IMR-90 (cell line): ENCODE data around the gene FN1. TPM values are rescaled to one million over a fixed set of nuclear protein-coding genes. Genes with fewer than 3 reads are reported as not detected.
A peak's percentile ranks its signal among the peaks of the same experiment; 100 is the strongest.

ENCODE experiments used
- ATAC-seq: fragments of 200-7000 bp; cut with Tn5 transposase; 2 replicates; pipeline ENCODE4 v1.9.1; 2020; ENCODE audit warnings: low read depth, mild to moderate bottlenecking, moderate library complexity
- BruUV-seq: library from RNA; stranded (reverse); fragments of 400-500 nt; replicated peaks from 2 replicates; lab custom pipeline; 2021; lab: Mats Ljungman, UMichigan
- CTCF ChIA-PET: fragments of 300-600 bp; formaldehyde crosslinking; extraction: SDS; loops from one replicate; lab custom pipeline; 2021; ENCODE audit warnings: antibody characterized with exemption; lab: Yijun Ruan, JAX
- POLR2A ChIA-PET: fragments of 300-600 bp; sonication (Branson Sonifier 250); formaldehyde crosslinking; loops from one replicate; lab custom pipeline; 2022; ENCODE audit warnings: antibody characterized with exemption; ENCODE audit not compliant: unreplicated experiment; lab: Charles Lee
- DNase-seq: peaks from one replicate; pipeline ENCODE4 v3.0.0; 2013
- H2AFZ ChIP-seq: replicated peaks from 2 replicates; pipeline ENCODE3; 2013; ENCODE audit warnings: low read length, mild to moderate bottlenecking; ENCODE audit not compliant: poor library complexity
- H2AK5ac ChIP-seq: 2 replicates; pipeline ENCODE4 v1.6.1; 2013; ENCODE audit warnings: low read depth, low read length, inconsistent platforms
- H2AK9ac ChIP-seq: replicated peaks from 2 replicates; pipeline ENCODE3; 2013; ENCODE audit warnings: mild to moderate bottlenecking, low read depth, low read length, moderate library complexity; ENCODE audit not compliant: poor library complexity
- H2BK120ac ChIP-seq: 2 replicates; pipeline ENCODE4 v1.6.1; 2013; ENCODE audit warnings: low read depth, low read length, inconsistent platforms
- H2BK15ac ChIP-seq: 3 replicates; pipeline ENCODE4 v1.6.1; 2013; ENCODE audit warnings: low read depth, low read length, inconsistent platforms
- H2BK20ac ChIP-seq: 2 replicates; pipeline ENCODE4 v1.6.1; 2013; ENCODE audit warnings: low read depth, mild to moderate bottlenecking, inconsistent platforms, low read length, moderate library complexity
- H2BK5ac ChIP-seq: 2 replicates; pipeline ENCODE4 v1.6.1; 2013; ENCODE audit warnings: mild to moderate bottlenecking, low read depth, low read length, inconsistent platforms; ENCODE audit not compliant: poor library complexity, severe bottlenecking
- H3K14ac ChIP-seq: replicated peaks from 2 replicates; pipeline ENCODE4 v1.6.1; 2013; ENCODE audit warnings: low read depth, low read length, inconsistent platforms
- H3K18ac ChIP-seq: 2 replicates; pipeline ENCODE4 v1.6.1; 2013; ENCODE audit warnings: low read depth, low read length, control low read depth
- H3K23ac ChIP-seq: 2 replicates; pipeline ENCODE4 v1.6.1; 2013; ENCODE audit warnings: low read depth, low read length, inconsistent platforms
- H3K27ac ChIP-seq: 2 replicates; pipeline ENCODE4 v1.5.1; 2013; ENCODE audit warnings: mild to moderate bottlenecking, control low read depth, low read length; ENCODE audit not compliant: insufficient read depth
- H3K27me3 ChIP-seq: 2 replicates; pipeline ENCODE4 v1.6.1; 2013; ENCODE audit warnings: low read length; ENCODE audit not compliant: control insufficient read depth, insufficient read depth
- H3K36me3 ChIP-seq: 2 replicates; pipeline ENCODE4 v1.6.1; 2013; ENCODE audit warnings: low read length, mixed read lengths; ENCODE audit not compliant: control insufficient read depth, insufficient read depth
- H3K4ac ChIP-seq: 2 replicates; pipeline ENCODE4 v1.6.1; 2013; ENCODE audit warnings: low read depth, low read length, inconsistent platforms
- H3K4me1 ChIP-seq: 2 replicates; pipeline ENCODE4 v1.6.1; 2013; ENCODE audit warnings: low read length, mixed read lengths; ENCODE audit not compliant: control insufficient read depth, insufficient read depth
- H3K4me2 ChIP-seq: 2 replicates; pipeline ENCODE4 v1.6.1; 2013; ENCODE audit warnings: low read depth, mild to moderate bottlenecking, control low read depth, low read length, moderate library complexity
- H3K4me3 ChIP-seq: 2 replicates; pipeline ENCODE4 v1.5.1; 2013; ENCODE audit warnings: low read depth, mild to moderate bottlenecking, control low read depth, low read length, moderate library complexity; ENCODE audit not compliant: insufficient read depth
- H3K56ac ChIP-seq: 2 replicates; pipeline ENCODE4 v1.6.1; 2013; ENCODE audit warnings: low read length, inconsistent platforms; ENCODE audit not compliant: insufficient read depth; ENCODE audit errors: extremely low read depth
- H3K79me1 ChIP-seq, 2 experiments: 2 replicates each; pipeline ENCODE4 v1.6.1; 2013; ENCODE audit warnings: low read length in 2 of 2, inconsistent platforms in 1 of 2, low read depth in 1 of 2
- H3K9ac ChIP-seq: 2 replicates; pipeline ENCODE4 v1.6.1; 2013; ENCODE audit warnings: low read depth, low read length, control low read depth
- H3K9me1 ChIP-seq: 2 replicates; pipeline ENCODE4 v1.6.1; 2013; ENCODE audit warnings: low read length, inconsistent platforms; ENCODE audit not compliant: insufficient read depth
- H3K9me3 ChIP-seq: 2 replicates; pipeline ENCODE4 v1.6.1; 2013; ENCODE audit warnings: low read length; ENCODE audit not compliant: control insufficient read depth, insufficient read depth
- H4K20me1 ChIP-seq: 2 replicates; pipeline ENCODE4 v1.6.1; 2013; ENCODE audit warnings: low read length, inconsistent platforms; ENCODE audit not compliant: insufficient read depth
- H4K5ac ChIP-seq: 2 replicates; pipeline ENCODE4 v1.6.1; 2013; ENCODE audit warnings: mild to moderate bottlenecking, low read depth, low read length, control low read depth
- H4K8ac ChIP-seq, 2 experiments: 2 replicates each; pipeline ENCODE4 v1.6.1; 2013; ENCODE audit warnings: low read depth in 2 of 2, low read length in 2 of 2, control low read depth in 1 of 2, inconsistent platforms in 1 of 2
- H4K91ac ChIP-seq: 2 replicates; pipeline ENCODE4 v1.6.1; 2013; ENCODE audit warnings: low read depth, low read length, inconsistent platforms; ENCODE audit not compliant: insufficient read depth
- BHLHE40 ChIP-seq: fragments of 150-350 bp; IDR thresholded peaks from 2 replicates; pipeline ENCODE4 v1.6.1; 2016; ENCODE audit warnings: mild to moderate bottlenecking, low read depth, low read length
- CEBPB ChIP-seq: IDR thresholded peaks from 2 replicates; pipeline ENCODE4 v1.6.1; 2012; ENCODE audit warnings: low read depth, low read length, improper control_type of control experiment
- CTCF ChIP-seq: conservative IDR thresholded peaks from 2 replicates; pipeline ENCODE4 v1.5.1; 2012; ENCODE audit warnings: mild to moderate bottlenecking, low read depth, low read length, improper control_type of control experiment
- FOS ChIP-seq: fragments of 150-350 bp; IDR thresholded peaks from 2 replicates; pipeline ENCODE4 v1.6.1; 2016; ENCODE audit warnings: low read depth, low read length
- MAZ ChIP-seq: IDR thresholded peaks from 2 replicates; pipeline ENCODE4 v1.6.1; 2012; ENCODE audit warnings: low read depth, mild to moderate bottlenecking, low read length, improper control_type of control experiment, moderate library complexity, borderline replicate concordance
- MXI1 ChIP-seq: IDR thresholded peaks from 2 replicates; pipeline ENCODE4 v1.6.1; 2012; ENCODE audit warnings: low read depth, mild to moderate bottlenecking, low read length, moderate library complexity, borderline replicate concordance
- POLR2A ChIP-seq: IDR thresholded peaks from 2 replicates; pipeline ENCODE4 v1.6.1; 2012; ENCODE audit warnings: mild to moderate bottlenecking, low read depth, low read length
- RAD21 ChIP-seq: IDR thresholded peaks from 2 replicates; pipeline ENCODE4 v1.6.1; 2012; ENCODE audit warnings: low read length, improper control_type of control experiment
- RCOR1 ChIP-seq: IDR thresholded peaks from 2 replicates; pipeline ENCODE4 v1.6.1; 2012; ENCODE audit warnings: mild to moderate bottlenecking, low read length, improper control_type of control experiment; ENCODE audit not compliant: insufficient replicate concordance
- WGBS, 2 experiments: methylation state at CpG; one replicate each; pipeline versions ENCODE4 v1.1.5 to v1.1.7; 2013; ENCODE audit warnings: missing lambda C conversion rate in 2 of 2; ENCODE audit not compliant: insufficient read length in 1 of 2; ENCODE audit errors: extremely low coverage in 2 of 2; 5-methylcytosine and 5-hydroxymethylcytosine counted together
- dilution Hi-C: fragments of 300-500 bp; cut with HindIII; formaldehyde crosslinking; loops from one replicate; pipeline ENCODE4 v1.14.3; 2018; ENCODE audit warnings: low sequenced_read_pairs; ENCODE audit not compliant: unreplicated experiment
- in situ Hi-C: fragments of 300-500 bp; cut with MboI; formaldehyde crosslinking; loops from 3 replicates; pipeline ENCODE4 v1.14.3; 2019; ENCODE audit warnings: low sequenced_read_pairs, inconsistent platforms, mixed read lengths
- intact Hi-C: fragments of 100-400 bp; cut with micrococcal nuclease; formaldehyde crosslinking; loops from 2 replicates; pipeline ENCODE4 v1.10.0; 2022
- polyA plus RNA-seq, 3 experiments: library from polyadenylated mRNA; depleted of rRNA; stranded (reverse); fragments of >200 nt; gene quantifications; 2 replicates each; pipeline ENCODE4 v1.2.3, GENCODE V29; 2012; ENCODE audit warnings: low replicate concordance in 1 of 3
- total RNA-seq: library from RNA; depleted of rRNA; stranded (reverse); fragments of >200 nt; gene quantifications from 2 replicates; pipeline ENCODE4 v1.2.3, GENCODE V29; 2012

FN1 gene
- total and polyA plus RNA-seq, 2 of the 4 experiments (the other 2 are of a cell fraction) = 8,243 to 13,004 TPM

- Histone ChIP-seq H3K4me3 (no peak overlapping the region), H4K91ac (no peak overlapping the region), H3K14ac (no peak overlapping the region), H4K8ac (0 out of 4 replicates have a peak overlapping the region, but pooled peaks of 1 of the 2 experiments have one; percentile 1), H3K36me3 (peaks cover 67% of the 10 kb centered on the region), H2AK9ac (no peak overlapping the region), H3K4me1 (peaks cover 6% of the 10 kb centered on the region), H3K79me1 (peaks cover 18 to 44% of the 10 kb centered on the region in 2 experiments; a peak in 3 of 4 replicates), H3K23ac (no peak overlapping the region), H3K9me3 (no peaks in the 10 kb centered on the region), H3K4me2 (no peak overlapping the region), H4K5ac (no peak overlapping the region), H2BK120ac (no peak overlapping the region), H2BK20ac (no peak overlapping the region), H2AFZ (no peak overlapping the region), H3K56ac (no peak overlapping the region), H3K18ac (no peak overlapping the region), H3K27me3 (no peaks in the 10 kb centered on the region), H2BK15ac (no peak overlapping the region), H3K27ac (no peak overlapping the region), H2BK5ac (peak overlapping the region; percentile 71), H3K4ac (no peak overlapping the region), H3K9me1 (peaks cover 4% of the 10 kb centered on the region; the same call in 1 of the 2 replicates), H4K20me1 (peaks cover 34% of the 10 kb centered on the region), H3K9ac (no peak overlapping the region), H2AK5ac (no peak overlapping the region)
- TF ChIP-seq CTCF (no peak), BHLHE40 (peak; percentile 62; the same call in 1 of the 2 replicates), RCOR1 (peak; percentile 21), RAD21 (no peak), FOS (peak; percentile 47), MXI1 (peak; percentile 87), POLR2A (peak; percentile 19; the same call in 1 of the 2 replicates), CEBPB (no peak), MAZ (no peak)
- no TSS peak for BruUV-seq
- 60% methylated on average over 2 of the region's 11 CpGs; no CpG with 5 or more reads in 1 of the 2 experiments for WGBS, 2 experiments
- ChIA-PET POLR2A (no interaction called here), CTCF (no interaction called here)
- in situ Hi-C loops = no loop called here
- intact Hi-C loops = no loop called here
- DNase-seq (peak; percentile 93), ATAC-seq (peak; percentile 50)
- dilution Hi-C loops = no loop called here
Observed at GRCh38 chr2:215367662-215368492, 68.0 kb downstream of the FN1 start.
